IMR-90 (cell line): Measurements from ENCODE around the gene SURF4. TPM values are rescaled to one million over a fixed set of nuclear protein-coding genes. Genes with fewer than 3 reads are reported as not detected.

Experiments
- CEBPB ChIP-seq: IDR thresholded peaks from 2 replicates; pipeline ENCODE4 v1.6.1; 2012; ENCODE audit warnings: low read depth, low read length, improper control_type of control experiment
- FOS ChIP-seq: fragments of 150-350 bp; IDR thresholded peaks from 2 replicates; pipeline ENCODE4 v1.6.1; 2016; ENCODE audit warnings: low read depth, low read length
- MAFK ChIP-seq: IDR thresholded peaks from 2 replicates; pipeline ENCODE4 v1.6.1; 2012; ENCODE audit warnings: low read depth, low read length, improper control_type of control experiment
- NFE2L2 ChIP-seq: fragments of 150-350 bp; IDR thresholded peaks from 2 replicates; pipeline ENCODE4 v1.6.1; 2016; ENCODE audit warnings: low read depth, mild to moderate bottlenecking, low read length
- USF2 ChIP-seq: fragments of 150-350 bp; IDR thresholded peaks from 2 replicates; pipeline ENCODE4 v1.6.1; 2017; ENCODE audit warnings: mild to moderate bottlenecking, antibody characterized with exemption, low read length, low read depth
- polyA plus RNA-seq, 3 experiments: library from polyadenylated mRNA; depleted of rRNA; stranded (reverse); fragments of >200 nt; gene quantifications; 2 replicates each; pipeline ENCODE4 v1.2.3, GENCODE V29; 2012; ENCODE audit warnings: low replicate concordance in 1 of 3
- total RNA-seq: library from RNA; depleted of rRNA; stranded (reverse); fragments of >200 nt; gene quantifications from 2 replicates; pipeline ENCODE4 v1.2.3, GENCODE V29; 2012

The SURF4 gene
- total and polyA plus RNA-seq, 2 of the 4 experiments (the other 2 are of a cell fraction): 307 to 532 TPM

GRCh38 chr9:133375724-133376654 lies at the start of gene SURF4, which contains the start of gene STKLD1 (continued):
- no peak for TF ChIP-seq USF2
- TF ChIP-seq FOS: no peak
- no peak for TF ChIP-seq MAFK
- no peak for TF ChIP-seq NFE2L2
- no peak for TF ChIP-seq CEBPB
